NCI-H446 treated with DMSO at 0.1 percent for 48 hours (cell line): Measurements from ENCODE around the gene KRTAP10-7.
"Not testable (repeated sequence)": the region's sequence is repeated elsewhere in the genome, so short reads cannot be mapped to it uniquely, and the experiment has no call there.

ENCODE experiments used
- DNase-seq: peaks from one replicate; lab custom pipeline; 2025; lab: John Stamatoyannopoulos, UW

Gene KRTAP10-7

GRCh38 chr21:44636209-44637017 is 36.0 kb downstream of the KRTAP10-7 start:
- no peak for DNase-seq

GRCh38 chr21:44637018-44637850 is 36.8 kb downstream of the KRTAP10-7 start, which contains the start of gene KRTAP10-10:
KRTAP10-10 (plus strand) TSS chr21:44637356; CDS start chr21:44637418, 62 bp downstream.
- DNase-seq, result peak; percentile 41

- DNase-seq, result not testable (repeated sequence)
Measured at GRCh38 chr21:44637851-44638348, 37.5 kb downstream of the KRTAP10-7 start.

- not testable (repeated sequence) for DNase-seq
Measured at GRCh38 chr21:44638506-44639330, 38.3 kb downstream of the KRTAP10-7 start.

GRCh38 chr21:44639331-44639655 is 38.9 kb downstream of the KRTAP10-7 start:
- no peak for DNase-seq

GRCh38 chr21:44640761-44641160 is 40.4 kb downstream of the KRTAP10-7 start:
- DNase-seq, result no peak

GRCh38 chr21:44643741-44644310 is 43.4 kb downstream of the KRTAP10-7 start:
- no peak for DNase-seq

GRCh38 chr21:44644878-44645277 is 44.5 kb downstream of the KRTAP10-7 start:
- DNase-seq, result no peak

- not testable (repeated sequence) for DNase-seq
Measured at GRCh38 chr21:44646366-44647221, 46.2 kb downstream of the KRTAP10-7 start, which contains the start of gene KRTAP10-11. KRTAP10-11 (plus strand) TSS chr21:44646414; CDS start chr21:44646459, 45 bp downstream.

- DNase-seq, result no peak
Measured at GRCh38 chr21:44647222-44647552, 46.8 kb downstream of the KRTAP10-7 start.

GRCh38 chr21:44648557-44649311 is 48.3 kb downstream of the KRTAP10-7 start:
- DNase-seq, result no peak

- DNase-seq, result no peak
Measured at GRCh38 chr21:44649521-44650100, 49.2 kb downstream of the KRTAP10-7 start.

- no peak for DNase-seq
Measured at GRCh38 chr21:44650265-44650972, 50.0 kb downstream of the KRTAP10-7 start.

- DNase-seq, result no peak
Measured at GRCh38 chr21:44650973-44651675, 50.7 kb downstream of the KRTAP10-7 start.
